ENCODE data around the gene PSAP. TPM values are rescaled to one million over a fixed set of nuclear protein-coding genes. Genes with fewer than 3 reads are reported as not detected.

Gene PSAP
- total RNA-seq, 1 experiment from 2014 or later, result 336 TPM

DNA sequence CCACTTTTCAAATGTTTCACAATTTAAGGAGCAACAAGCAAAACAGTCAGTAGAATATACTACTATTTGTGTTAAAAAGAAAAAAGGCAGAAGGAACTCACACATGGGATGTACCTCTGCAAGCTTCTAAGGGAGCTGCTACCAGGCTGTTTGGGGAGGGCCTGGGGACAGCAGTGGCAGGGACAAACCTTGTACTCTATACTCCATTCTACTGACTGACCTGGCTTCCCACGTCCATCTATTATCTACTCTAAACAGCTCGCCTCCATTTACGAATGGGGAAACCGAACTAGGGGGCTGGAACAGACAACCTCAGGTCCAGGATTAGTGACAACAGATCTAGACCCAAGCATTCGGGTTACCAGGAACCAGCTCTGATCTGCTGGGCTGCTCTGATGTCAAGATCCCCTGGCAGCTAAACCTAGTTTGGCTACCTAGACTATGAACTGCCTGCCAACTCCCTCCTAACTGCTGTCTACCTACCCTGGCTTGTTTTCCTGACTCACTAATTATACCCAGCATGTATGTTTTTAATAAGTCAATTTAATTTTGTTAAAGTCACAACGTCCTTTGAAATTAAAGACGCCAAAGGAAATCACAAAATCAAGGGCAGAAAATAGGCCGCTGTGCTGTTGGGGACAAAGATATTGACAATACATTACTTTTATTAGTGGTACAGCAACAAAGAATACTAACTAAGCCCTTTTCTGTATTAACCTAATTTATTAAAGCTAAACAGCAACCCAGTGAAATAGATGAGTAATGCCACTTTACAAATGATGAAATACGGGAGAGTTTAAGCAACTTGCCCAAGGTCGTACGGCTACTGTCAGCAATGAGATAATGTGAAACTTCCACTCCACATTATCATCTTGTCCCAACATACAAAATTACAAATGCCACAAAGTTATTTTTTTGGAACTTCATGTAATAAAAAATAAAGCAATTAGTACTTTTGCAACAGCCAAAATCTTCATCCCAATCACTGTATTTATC, 5.3 kb downstream of the PSAP start:
- H3K14ac ChIP-seq (ENCODE audit: insufficient read depth, low read length), result no peak overlapping the region
- H3K9me3 ChIP-seq (ENCODE audit: control insufficient read depth, low read depth, low read length), result no peaks in the 10 kb centered on the region
- Mint-ChIP-seq H3K36me3 (ENCODE audit: insufficient read depth in 1 of 3, low read depth in 3 of 3) (peaks cover 0 to 13% (median 0%) of the 10 kb centered on the region in 3 experiments; a peak in 3 of 7 replicates), H3K27ac (no peak overlapping the region), H3K4me3 (no peak overlapping the region; a peak in 1 of 5 replicates), H3K27me3 (ENCODE audit: low read depth) (no peaks in the 10 kb centered on the region), H3K4me1 (peaks cover 28 to 45% of the 10 kb centered on the region in 2 experiments), H3K9me3 (no peaks in the 10 kb centered on the region)
- H3T11ph ChIP-seq (ENCODE audit: low read length), result no peak overlapping the region
- no peak overlapping the region for H2AFZ ChIP-seq (ENCODE audit: low read length)
- no CpG with 5 or more reads among the region's 11 CpGs for WGBS (ENCODE audit: extremely low coverage, insufficient read length, low lambda C conversion rate)
- DNase-seq, result no peak
- no peak overlapping the region for H2BK5ac ChIP-seq (ENCODE audit: insufficient read length, low read length)
- H4K91ac ChIP-seq (ENCODE audit: insufficient read length, low read depth, low read length), result no peak overlapping the region
- no peak overlapping the region for H3K56ac ChIP-seq (ENCODE audit: insufficient read length, low read depth, low read length)
- H3K79me1 ChIP-seq (ENCODE audit: insufficient read depth, low read depth, low read length, poor library complexity, severe bottlenecking), result peaks cover 3% of the 10 kb centered on the region
- peaks cover 63% of the 10 kb centered on the region for H3K79me2 ChIP-seq (ENCODE audit: insufficient read depth, low read length)
- H4K8ac ChIP-seq (replicated peaks; ENCODE audit: insufficient read length, low read depth, low read length), result no peak overlapping the region
- no peak overlapping the region for H2BK15ac ChIP-seq (ENCODE audit: low read depth, low read length)
- no peak overlapping the region for H2BK12ac ChIP-seq (ENCODE audit: insufficient read length, low read depth, low read length)
- H3K27ac ChIP-seq (ENCODE audit: insufficient read length, low read depth, low read length), result no peak overlapping the region
- H3K9ac ChIP-seq (ENCODE audit: extremely low read depth, insufficient read length, low read length), result no peak overlapping the region
- TF ChIP-seq, protein P1, sequence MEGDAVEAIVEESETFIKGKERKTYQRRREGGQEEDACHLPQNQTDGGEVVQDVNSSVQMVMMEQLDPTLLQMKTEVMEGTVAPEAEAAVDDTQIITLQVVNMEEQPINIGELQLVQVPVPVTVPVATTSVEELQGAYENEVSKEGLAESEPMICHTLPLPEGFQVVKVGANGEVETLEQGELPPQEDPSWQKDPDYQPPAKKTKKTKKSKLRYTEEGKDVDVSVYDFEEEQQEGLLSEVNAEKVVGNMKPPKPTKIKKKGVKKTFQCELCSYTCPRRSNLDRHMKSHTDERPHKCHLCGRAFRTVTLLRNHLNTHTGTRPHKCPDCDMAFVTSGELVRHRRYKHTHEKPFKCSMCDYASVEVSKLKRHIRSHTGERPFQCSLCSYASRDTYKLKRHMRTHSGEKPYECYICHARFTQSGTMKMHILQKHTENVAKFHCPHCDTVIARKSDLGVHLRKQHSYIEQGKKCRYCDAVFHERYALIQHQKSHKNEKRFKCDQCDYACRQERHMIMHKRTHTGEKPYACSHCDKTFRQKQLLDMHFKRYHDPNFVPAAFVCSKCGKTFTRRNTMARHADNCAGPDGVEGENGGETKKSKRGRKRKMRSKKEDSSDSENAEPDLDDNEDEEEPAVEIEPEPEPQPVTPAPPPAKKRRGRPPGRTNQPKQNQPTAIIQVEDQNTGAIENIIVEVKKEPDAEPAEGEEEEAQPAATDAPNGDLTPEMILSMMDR (conservative IDR thresholded peaks at IDR 0.05), result no peak
- no peak overlapping the region for H3K4ac ChIP-seq (ENCODE audit: low read depth, low read length)
- H2AK5ac ChIP-seq (ENCODE audit: insufficient read length, low read length), result no peak overlapping the region
- no peak overlapping the region for H3K23ac ChIP-seq (ENCODE audit: insufficient read length, low read depth, low read length)
- peaks cover 10% of the 10 kb centered on the region; the same call in 1 of the 2 replicates for H3K4me1 ChIP-seq (ENCODE audit: insufficient read depth, low read length)
- H3K4me2 ChIP-seq (ENCODE audit: insufficient read depth, insufficient read length, low read length), result no peak overlapping the region
- no peaks in the 10 kb centered on the region for H4K20me1 ChIP-seq (ENCODE audit: control insufficient read depth, insufficient read depth, insufficient read length)
- H3K23me2 ChIP-seq (ENCODE audit: insufficient read length, low read depth, low read length, poor library complexity, severe bottlenecking), result no peaks in the 10 kb centered on the region
- H4K5ac ChIP-seq (ENCODE audit: insufficient read length, low read depth, low read length), result no peak overlapping the region
- H2BK20ac ChIP-seq (ENCODE audit: low read depth, low read length, poor library complexity, severe bottlenecking), result no peak overlapping the region
- H2BK120ac ChIP-seq (ENCODE audit: low read depth, low read length, poor library complexity, severe bottlenecking), result no peak overlapping the region
- H3K27me3 ChIP-seq (ENCODE audit: insufficient read depth, low read length), result no peaks in the 10 kb centered on the region
- no peak overlapping the region for H3K18ac ChIP-seq (ENCODE audit: insufficient read length, low read depth, low read length)

Measured in H9 (cell line).